Activated B cell treated with CpG ODN at 0.5 μM for 24 hours (primary cell): ENCODE measurements around the gene DOCK3. TPM values are rescaled to one million over a fixed set of nuclear protein-coding genes. Genes with fewer than 3 reads are reported as not detected.
A peak's percentile ranks its signal among the peaks of the same experiment; 100 is the strongest.

Experiments used
- ATAC-seq: fragments of 200-7000 bp; cut with Tn5 transposase; one replicate; pipeline ENCODE4 v1.10.0; 2021; ENCODE audit warnings: low read depth, mild to moderate bottlenecking, moderate library complexity
- CTCF ChIA-PET: fragments of 350-600 bp; sonication (Branson Sonifier 250); formaldehyde crosslinking; loops from one replicate; lab custom pipeline; 2021; ENCODE audit warnings: antibody characterized with exemption; lab: Charles Lee
- POLR2A ChIA-PET: fragments of 350-600 bp; sonication (Branson Sonifier 250); formaldehyde crosslinking; loops from one replicate; lab custom pipeline; 2021; ENCODE audit warnings: antibody characterized with exemption; lab: Charles Lee
- DNase-seq: peaks from one replicate; pipeline ENCODE4 v3.0.0; 2022
- H3K27ac Mint-ChIP-seq: one replicate; pipeline ENCODE4 v1.8.0; 2020; ENCODE audit warnings: mixed read lengths
- H3K27me3 Mint-ChIP-seq: one replicate; pipeline ENCODE4 v1.8.0; 2021; ENCODE audit warnings: mixed read lengths
- H3K36me3 Mint-ChIP-seq: one replicate; pipeline ENCODE4 v1.8.0; 2021; ENCODE audit warnings: low read depth, mixed read lengths
- H3K4me1 Mint-ChIP-seq: one replicate; pipeline ENCODE4 v1.8.0; 2021; ENCODE audit warnings: mixed read lengths
- H3K4me3 Mint-ChIP-seq: one replicate; pipeline ENCODE4 v1.8.0; 2020; ENCODE audit warnings: mild to moderate bottlenecking, mixed read lengths
- H3K9me3 Mint-ChIP-seq: one replicate; pipeline ENCODE4 v1.8.0; 2020; ENCODE audit warnings: mixed read lengths
- CTCF ChIP-seq: fragments of 200-600 bp; IDR thresholded peaks from one replicate; pipeline ENCODE4 v1.8.0; 2022; ENCODE audit warnings: antibody characterized with exemption, mild to moderate bottlenecking
- intact Hi-C: fragments of 100-400 bp; cut with micrococcal nuclease; formaldehyde crosslinking; loops from one replicate; pipeline ENCODE4 v1.15.1; 2024
- total RNA-seq: library from RNA; stranded (reverse); gene quantifications from 2 replicates; pipeline ENCODE4 v1.2.3, GENCODE V29; 2022

The DOCK3 gene
- total RNA-seq, 1 donor from 2014 or later, result 0.04 TPM

- DNase-seq (no peak), ATAC-seq (no peak)
- ChIA-PET POLR2A (no interaction called here), CTCF (no interaction called here)
- Mint-ChIP-seq H3K36me3 (peaks cover 74% of the 10 kb centered on the region), H3K27me3 (no peaks in the 10 kb centered on the region), H3K4me3 (no peak overlapping the region), H3K9me3 (no peaks in the 10 kb centered on the region), H3K4me1 (peaks cover 34% of the 10 kb centered on the region), H3K27ac (peak overlapping the region; percentile 11)
- no peak for TF ChIP-seq CTCF
- intact Hi-C loops, result no loop called here
Observed at GRCh38 chr3:51396401-51396800, 721.7 kb downstream of the DOCK3 start.

- CTCF ChIA-PET, result no interaction called here
- Mint-ChIP-seq H3K27me3 (no peaks in the 10 kb centered on the region), H3K4me3 (no peak overlapping the region), H3K36me3 (peaks cover 81% of the 10 kb centered on the region), H3K27ac (no peak overlapping the region), H3K4me1 (peaks cover 30% of the 10 kb centered on the region), H3K9me3 (no peaks in the 10 kb centered on the region)
- POLR2A ChIA-PET, result no interaction called here
- DNase-seq, result no peak
- no peak for ATAC-seq
- no peak for TF ChIP-seq CTCF
- intact Hi-C loops, result no loop called here
Observed at GRCh38 chr3:51397392-51397791, 722.7 kb downstream of the DOCK3 start.

GRCh38 chr3:51398595-51399310 is 724.0 kb downstream of the DOCK3 start:
- H3K36me3 Mint-ChIP-seq, result peaks cover 79% of the 10 kb centered on the region
- intact Hi-C loops, result no loop called here
- ChIA-PET CTCF (no interaction called here), POLR2A (no interaction called here)
- no peak overlapping the region for H3K4me3 Mint-ChIP-seq
- TF ChIP-seq CTCF, result no peak
- H3K27ac Mint-ChIP-seq, result no peak overlapping the region
- peaks cover 20% of the 10 kb centered on the region for H3K4me1 Mint-ChIP-seq
- H3K27me3 Mint-ChIP-seq, result no peaks in the 10 kb centered on the region
- ATAC-seq (no peak), DNase-seq (no peak)
- no peaks in the 10 kb centered on the region for H3K9me3 Mint-ChIP-seq

- peaks cover 73% of the 10 kb centered on the region for H3K36me3 Mint-ChIP-seq
- ChIA-PET CTCF (no interaction called here), POLR2A (no interaction called here)
- DNase-seq (no peak), ATAC-seq (no peak)
- intact Hi-C loops, result no loop called here
- no peak for TF ChIP-seq CTCF
- H3K9me3 Mint-ChIP-seq, result no peaks in the 10 kb centered on the region
- H3K4me1 Mint-ChIP-seq, result peaks cover 9% of the 10 kb centered on the region
- no peaks in the 10 kb centered on the region for H3K27me3 Mint-ChIP-seq
- H3K27ac Mint-ChIP-seq, result no peak overlapping the region
- no peak overlapping the region for H3K4me3 Mint-ChIP-seq
Observed at GRCh38 chr3:51400166-51400565, 725.4 kb downstream of the DOCK3 start.

- H3K9me3 Mint-ChIP-seq, result no peaks in the 10 kb centered on the region
- ChIA-PET POLR2A (no interaction called here), CTCF (interaction anchor here (1.0 to 1.2 kb wide), 3 partner anchors 10 to 33 kb away, joined by 3 read pairs; no protein-coding TSS in a partner anchor)
- H3K4me1 Mint-ChIP-seq, result peaks cover 2% of the 10 kb centered on the region
- intact Hi-C loops, result no loop called here
- no peak overlapping the region for H3K27ac Mint-ChIP-seq
- no peak overlapping the region for H3K4me3 Mint-ChIP-seq
- ATAC-seq (no peak), DNase-seq (no peak)
- peaks cover 76% of the 10 kb centered on the region for H3K36me3 Mint-ChIP-seq
- no peaks in the 10 kb centered on the region for H3K27me3 Mint-ChIP-seq
- TF ChIP-seq CTCF, result no peak
Observed at GRCh38 chr3:51401735-51402134, 727.0 kb downstream of the DOCK3 start.
